SW480 (cell line): ENCODE results near the gene ENKD1.
A peak's percentile ranks its signal among the peaks of the same experiment; 100 is the strongest.
"Not testable (repeated sequence)": the region's sequence is repeated elsewhere in the genome, so short reads cannot be mapped to it uniquely, and the experiment has no call there.

Experiments used
- DNase-seq: peaks from one replicate; pipeline ENCODE4 v3.0.0-alpha.2; 2016; ENCODE audit warnings: low spot score

Gene ENKD1, protein sequence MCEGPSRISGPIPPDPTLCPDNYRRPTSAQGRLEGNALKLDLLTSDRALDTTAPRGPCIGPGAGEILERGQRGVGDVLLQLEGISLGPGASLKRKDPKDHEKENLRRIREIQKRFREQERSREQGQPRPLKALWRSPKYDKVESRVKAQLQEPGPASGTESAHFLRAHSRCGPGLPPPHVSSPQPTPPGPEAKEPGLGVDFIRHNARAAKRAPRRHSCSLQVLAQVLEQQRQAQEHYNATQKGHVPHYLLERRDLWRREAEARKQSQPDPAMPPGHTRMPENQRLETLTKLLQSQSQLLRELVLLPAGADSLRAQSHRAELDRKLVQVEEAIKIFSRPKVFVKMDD

DNA sequence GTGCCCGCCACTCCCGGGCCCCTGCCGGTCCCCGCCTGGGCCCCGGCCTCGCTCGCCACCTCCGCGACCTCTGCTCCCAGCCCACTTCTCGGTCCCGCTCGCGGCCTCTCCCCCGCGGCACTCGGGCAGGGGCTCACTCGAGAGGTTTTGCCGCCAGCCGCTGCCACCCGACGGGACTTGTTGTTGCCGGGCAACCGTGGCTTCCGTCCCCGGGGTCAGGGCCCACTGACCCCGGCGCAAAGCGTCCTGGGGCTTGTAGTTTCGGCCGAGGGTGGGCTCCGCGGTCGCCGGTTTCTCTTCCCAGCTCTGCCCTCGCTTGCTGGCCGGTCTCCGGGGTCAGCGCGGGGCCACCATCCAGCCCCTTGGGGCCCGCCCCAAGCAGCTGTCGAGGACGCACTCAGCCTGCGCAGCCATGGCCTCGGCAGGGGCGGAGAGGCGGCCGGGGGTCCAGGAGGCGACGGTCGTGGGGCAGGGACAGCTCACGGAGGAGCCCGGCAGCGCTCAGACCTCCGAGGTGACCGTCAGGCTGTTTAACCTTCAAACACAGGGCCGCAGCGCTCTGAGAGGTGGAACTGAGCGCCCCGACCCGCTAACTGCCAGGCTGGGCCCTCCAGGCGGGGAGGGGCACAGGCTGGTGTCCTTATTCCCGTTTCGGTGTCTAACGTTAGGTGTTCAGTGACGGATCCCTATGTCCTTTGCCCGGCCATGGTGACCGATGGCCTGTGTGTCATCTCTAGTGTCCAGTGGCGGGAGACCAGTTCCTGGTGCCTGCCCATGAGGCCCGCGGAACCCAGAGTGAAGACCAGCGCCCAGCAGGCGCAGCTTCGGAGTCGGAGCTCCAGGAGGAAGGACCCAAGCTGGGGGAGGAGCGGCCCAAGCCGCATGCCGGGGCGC, at the start of gene ENKD1, which contains the start of gene C16orf86:
Gene ENKD1, minus strand, starts transcription at position 192 of the 894 bp plus-strand sequence. CDS start 308 bp downstream, outside the sequence.
Gene C16orf86, plus strand, starts transcription at position 256 of the 894 bp plus-strand sequence. Its CDS starts 157 bp downstream, at position 413.
- peak; percentile 71 for DNase-seq

GRCh38 chr16:67716097-67716496, 49.5 kb upstream of the ENKD1 start:
- no peak for DNase-seq

DNA sequence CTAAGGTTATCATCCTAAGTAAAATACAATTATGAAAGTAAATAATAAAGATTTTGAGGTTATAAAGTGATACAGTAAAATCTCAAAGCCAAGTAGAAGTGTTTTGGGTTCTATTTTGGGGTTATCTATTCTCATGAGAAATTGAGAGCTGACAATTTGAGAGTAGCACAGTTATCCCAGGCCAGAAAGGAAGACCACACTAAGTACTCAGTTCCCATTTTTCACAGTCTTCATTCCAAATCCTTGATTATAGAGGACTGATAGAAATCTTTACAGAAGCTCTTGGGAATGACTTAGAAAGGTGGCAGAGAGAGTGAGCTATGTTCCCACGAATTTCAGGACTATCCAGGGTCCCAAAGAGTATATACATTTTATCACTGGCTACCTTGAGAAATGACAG, 48.0 kb upstream of the ENKD1 start:
- no peak for DNase-seq

DNA sequence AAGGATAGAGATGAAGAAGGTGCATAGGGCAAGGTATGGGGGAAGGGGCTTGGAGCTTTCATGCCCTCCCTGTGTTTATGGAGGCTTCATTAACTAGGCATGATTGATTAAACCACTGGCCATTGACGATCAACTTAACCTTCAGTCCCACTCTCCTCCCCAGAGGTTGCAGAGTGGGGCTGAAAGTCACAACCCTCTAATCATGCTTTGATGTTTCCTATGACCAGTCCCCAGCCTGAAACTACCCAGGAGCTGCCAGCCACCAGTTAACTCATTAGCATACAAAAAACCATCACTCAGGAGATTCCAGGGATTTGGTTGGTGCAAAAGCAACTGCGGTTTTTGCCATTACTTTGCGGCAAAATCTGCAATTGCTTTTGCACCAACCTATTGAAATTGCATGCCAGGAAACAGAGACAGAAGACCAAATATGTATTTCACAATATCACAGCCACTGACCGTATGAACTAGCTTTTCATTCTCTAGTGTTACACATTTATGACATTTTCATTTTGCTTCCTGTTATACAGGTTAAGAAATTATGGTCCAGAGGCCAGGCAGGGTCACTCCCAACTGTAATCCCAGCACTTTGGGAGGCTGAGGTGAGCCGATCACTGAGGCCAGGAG, 47.2 kb upstream of the ENKD1 start:
- DNase-seq: no peak

GRCh38 chr16:67710607-67711006, 44.1 kb upstream of the ENKD1 start:
- no peak for DNase-seq

DNA sequence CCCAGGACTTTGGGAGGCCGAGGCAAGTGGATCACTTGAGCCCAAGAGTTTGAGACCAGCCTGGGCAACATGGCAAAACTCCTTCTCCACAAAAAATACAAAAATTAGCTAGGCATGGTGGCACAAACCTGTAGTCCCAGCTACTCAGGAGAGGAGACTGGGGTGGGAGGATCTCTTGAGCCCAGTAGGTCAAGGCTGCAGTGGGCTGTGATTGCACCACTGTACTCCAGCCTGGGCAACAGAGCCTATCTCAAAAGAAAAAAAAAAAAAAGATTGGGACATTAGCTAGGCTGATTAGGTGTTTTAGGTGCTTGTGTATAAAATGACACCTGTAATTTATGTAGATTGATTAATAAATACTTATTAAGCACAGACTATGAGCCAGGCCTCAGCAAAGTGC, 42.5 kb upstream of the ENKD1 start:
- no peak for DNase-seq

GRCh38 chr16:67708368-67708771, 41.8 kb upstream of the ENKD1 start:
- no peak for DNase-seq

DNA sequence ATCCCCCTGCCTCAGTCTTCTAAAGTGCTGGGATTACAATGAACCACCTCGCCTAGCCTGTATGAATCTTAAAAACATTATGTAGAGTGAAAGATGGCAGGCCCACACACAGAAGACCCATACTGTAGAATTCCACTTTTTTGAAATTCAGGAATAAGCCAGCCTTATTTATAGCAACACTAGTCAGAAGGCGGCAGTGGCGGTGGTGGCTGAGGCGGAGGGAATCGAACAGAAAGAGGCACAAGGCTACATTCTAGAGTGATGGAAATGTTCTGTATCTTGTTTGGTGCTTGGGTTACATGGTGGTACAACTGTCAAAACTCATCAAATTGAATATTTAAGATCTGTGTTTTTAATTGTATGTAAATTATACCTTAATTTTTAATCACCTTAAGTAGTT, 41.2 kb upstream of the ENKD1 start:
- no peak for DNase-seq

DNA sequence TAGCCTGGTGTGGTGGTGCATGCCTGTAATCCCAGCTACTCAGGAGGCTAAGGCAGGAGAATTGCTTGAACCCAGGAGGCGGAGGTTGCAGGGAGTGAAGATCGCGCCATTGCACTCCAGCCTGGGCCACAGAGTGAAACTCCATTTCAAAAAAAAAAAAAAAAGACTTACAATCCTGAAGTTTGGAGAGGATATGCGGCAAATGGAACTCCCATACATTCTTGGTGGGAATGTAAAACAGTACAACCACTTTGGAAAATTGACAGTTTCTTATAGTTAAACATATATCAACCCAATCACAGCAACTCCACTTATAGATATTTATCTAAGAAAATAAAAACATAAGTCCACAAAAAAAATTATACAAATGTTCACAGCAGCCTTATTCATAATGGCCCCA, 40.7 kb upstream of the ENKD1 start:
- no peak for DNase-seq

GRCh38 chr16:67704110-67704509, 37.6 kb upstream of the ENKD1 start:
- DNase-seq: no peak

- DNase-seq: no peak
These were observed 37.1 kb upstream of the ENKD1 start for GRCh38 chr16:67703626-67704025.

GRCh38 chr16:67702130-67702529, 35.6 kb upstream of the ENKD1 start:
- no peak for DNase-seq

- no peak for DNase-seq
These were observed 34.9 kb upstream of the ENKD1 start for GRCh38 chr16:67701420-67701819.

GRCh38 chr16:67699265-67699664, 32.7 kb upstream of the ENKD1 start:
- no peak for DNase-seq

DNA sequence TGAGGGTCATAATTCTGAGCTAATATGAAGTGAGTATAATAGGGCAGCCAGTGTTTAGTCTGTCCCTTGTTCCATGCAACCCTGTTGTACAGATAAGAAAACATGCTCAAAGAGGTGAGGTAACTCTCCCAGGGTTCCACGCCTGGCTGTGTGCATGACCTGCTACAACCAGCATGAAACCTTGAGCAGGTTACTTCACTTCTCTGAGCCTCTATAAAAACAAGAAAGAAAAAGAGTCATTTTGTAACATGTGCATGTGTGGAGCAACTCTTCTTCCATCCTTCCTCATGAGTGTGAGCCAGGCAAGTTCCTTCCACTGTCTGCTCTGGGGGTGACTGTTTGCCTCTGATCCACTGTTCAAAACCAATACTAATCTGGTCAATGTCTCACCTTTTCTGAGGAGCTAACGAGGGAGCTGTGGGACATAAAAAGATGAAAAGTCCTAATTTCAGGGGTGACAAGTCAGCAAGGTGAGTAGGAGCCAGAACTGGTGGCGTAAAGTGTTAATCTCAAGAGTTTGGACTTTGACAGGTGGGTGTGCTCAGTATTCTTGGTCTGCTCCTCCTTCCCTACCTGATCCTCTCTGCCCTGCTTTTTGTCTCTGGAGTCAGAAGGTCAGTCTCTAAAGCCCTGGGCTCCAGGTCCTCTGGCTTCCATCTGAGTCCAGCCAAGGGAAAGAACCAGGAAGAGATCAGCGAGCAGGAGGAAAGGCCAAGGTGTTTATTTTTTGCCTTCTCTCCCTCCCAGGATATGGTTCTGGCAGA, 31.1 kb upstream of the ENKD1 start:
- no peak for DNase-seq

- no peak for DNase-seq
These were observed 28.1 kb upstream of the ENKD1 start for GRCh38 chr16:67694611-67695010.

DNA sequence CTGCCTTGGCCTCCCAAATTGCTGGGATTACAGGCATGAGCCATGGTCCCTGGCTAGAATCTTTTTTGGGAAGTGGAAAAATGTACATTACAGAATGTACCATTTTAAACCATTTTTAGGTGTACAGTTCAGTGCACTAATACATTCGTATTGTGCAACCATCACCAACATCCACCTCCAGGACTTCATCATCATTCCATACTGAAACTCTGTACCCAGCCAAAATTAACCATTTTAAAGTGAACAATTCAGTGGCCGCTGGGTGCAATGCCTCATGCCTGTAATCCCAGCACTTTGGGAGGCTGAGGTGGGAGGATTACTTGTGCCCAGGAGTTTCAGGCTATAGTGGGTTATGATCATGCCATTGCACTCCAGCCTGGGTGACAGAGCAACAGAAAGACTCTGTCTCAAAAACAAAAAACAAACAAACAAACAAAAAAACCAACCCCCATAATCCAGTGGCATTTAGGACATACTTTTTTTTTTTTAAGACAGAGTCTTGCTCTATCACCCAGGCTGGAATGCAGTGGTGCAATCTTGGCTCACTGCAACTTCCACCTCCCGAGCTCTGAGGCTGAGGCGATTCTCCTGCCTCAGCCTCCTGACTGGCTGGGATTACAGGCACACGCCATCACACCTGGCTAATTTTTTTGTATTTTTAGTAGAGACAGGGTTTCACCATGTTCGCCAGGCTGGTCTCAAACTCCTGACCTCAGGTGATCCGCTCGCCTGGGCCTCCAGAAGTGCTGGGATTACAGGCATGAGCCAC, 27.2 kb upstream of the ENKD1 start:
- DNase-seq: not testable (repeated sequence)

GRCh38 chr16:67685388-67686112, 19.0 kb upstream of the ENKD1 start:
- DNase-seq: no peak

GRCh38 chr16:67683767-67684166, 17.2 kb upstream of the ENKD1 start:
- DNase-seq: no peak
